ENCODE measurements around the gene DENND1A.
"Not testable (repeated sequence)": the region's sequence is repeated elsewhere in the genome, so short reads cannot be mapped to it uniquely, and the experiment has no call there.

The DENND1A gene

GRCh38 chr9:123652416-123652815 is 277.5 kb downstream of the DENND1A start:
- no peak for DNase-seq (ENCODE audit: low read depth in 2 of 2)

- DNase-seq (ENCODE audit: low read depth in 2 of 2), result no peak
Measured at GRCh38 chr9:123651871-123652270, 278.1 kb downstream of the DENND1A start.

GRCh38 chr9:123651273-123651672 is 278.7 kb downstream of the DENND1A start:
- DNase-seq (ENCODE audit: low read depth in 2 of 2), result no peak

- DNase-seq (ENCODE audit: low read depth in 2 of 2), result no peak
Measured at GRCh38 chr9:123649909-123650308, 280.0 kb downstream of the DENND1A start.

GRCh38 chr9:123647145-123647544 is 282.8 kb downstream of the DENND1A start:
- DNase-seq (ENCODE audit: low read depth in 2 of 2), result no peak

GRCh38 chr9:123645762-123646161 is 284.2 kb downstream of the DENND1A start:
- DNase-seq (ENCODE audit: low read depth in 2 of 2), result no peak

- DNase-seq (ENCODE audit: low read depth in 2 of 2), result no peak
Measured at GRCh38 chr9:123645126-123645525, 284.8 kb downstream of the DENND1A start.

- DNase-seq (ENCODE audit: low read depth in 2 of 2), result no peak
Measured at GRCh38 chr9:123643518-123643917, 286.4 kb downstream of the DENND1A start.

- DNase-seq (ENCODE audit: low read depth in 2 of 2), result no peak
Measured at GRCh38 chr9:123642291-123643278, 287.3 kb downstream of the DENND1A start.

GRCh38 chr9:123640792-123641222 is 289.1 kb downstream of the DENND1A start:
- DNase-seq (ENCODE audit: low read depth in 2 of 2), result no peak

- DNase-seq (ENCODE audit: low read depth in 2 of 2), result no peak
Measured at GRCh38 chr9:123639743-123640142, 290.2 kb downstream of the DENND1A start.

GRCh38 chr9:123637945-123638634 is 291.8 kb downstream of the DENND1A start:
- DNase-seq (ENCODE audit: low read depth in 2 of 2), result no peak

GRCh38 chr9:123637606-123637944 is 292.4 kb downstream of the DENND1A start:
- DNase-seq (ENCODE audit: low read depth in 2 of 2), result no peak

- not testable (repeated sequence) for DNase-seq (ENCODE audit: low read depth in 2 of 2)
Measured at GRCh38 chr9:123636805-123637204, 293.1 kb downstream of the DENND1A start.

- DNase-seq (ENCODE audit: low read depth in 2 of 2), result no peak
Measured at GRCh38 chr9:123631862-123632261, 298.1 kb downstream of the DENND1A start.

- no peak for DNase-seq (ENCODE audit: low read depth in 2 of 2)
Measured at GRCh38 chr9:123630233-123630632, 299.7 kb downstream of the DENND1A start.

GRCh38 chr9:123629531-123629930 is 300.4 kb downstream of the DENND1A start:
- DNase-seq (ENCODE audit: low read depth in 2 of 2), result no peak

- DNase-seq (ENCODE audit: low read depth in 2 of 2), result no peak
Measured at GRCh38 chr9:123622711-123623241, 307.1 kb downstream of the DENND1A start.

GRCh38 chr9:123620239-123620638 is 309.7 kb downstream of the DENND1A start:
- no peak for DNase-seq (ENCODE audit: low read depth in 2 of 2)

- no peak for DNase-seq (ENCODE audit: low read depth in 2 of 2)
Measured at GRCh38 chr9:123617952-123618678, 311.8 kb downstream of the DENND1A start.

- no peak for DNase-seq (ENCODE audit: low read depth in 2 of 2)
Measured at GRCh38 chr9:123617286-123617685, 312.6 kb downstream of the DENND1A start.

GRCh38 chr9:123616707-123617106 is 313.2 kb downstream of the DENND1A start:
- no peak for DNase-seq (ENCODE audit: low read depth in 2 of 2)

Data from fibroblast of skin of left biceps (primary cell).